HCT116 (cell line): ENCODE data around the gene CCDC38. TPM values are rescaled to one million over a fixed set of nuclear protein-coding genes. Genes with fewer than 3 reads are reported as not detected.

Experiments
- ATAC-seq: fragments of 200-7000 bp; cut with Tn5 transposase; 2 replicates; pipeline ENCODE4 v1.9.1; 2020; ENCODE audit warnings: mild to moderate bottlenecking, moderate library complexity
- BruUV-seq: library from RNA; stranded (reverse); fragments of 400-500 nt; replicated peaks from 2 replicates; lab custom pipeline; 2021; lab: Mats Ljungman, UMichigan
- CTCF ChIA-PET: fragments of 300-600 bp; sonication (Branson Sonifier 250); formaldehyde crosslinking; loops from one replicate; lab custom pipeline; 2021; ENCODE audit warnings: antibody characterized with exemption; lab: Charles Lee
- POLR2A ChIA-PET: fragments of 300-600, 350-600 bp; sonication (Branson Sonifier 250); formaldehyde crosslinking; loops from one replicate; lab custom pipeline; 2021; ENCODE audit warnings: antibody characterized with exemption; lab: Charles Lee
- RAD21 ChIA-PET, 2 experiments: fragments of 300-600 bp; sonication (Branson Sonifier 250); formaldehyde crosslinking; loops; one replicate each; lab custom pipeline; 2023; ENCODE audit warnings: low total read pairs in 2 of 2; ENCODE audit not compliant: uncharacterized antibody in 2 of 2, unreplicated experiment in 2 of 2, low non-redundant PET in 1 of 2; lab: Charles Lee
- DNase-seq: peaks from one replicate; pipeline ENCODE4 v3.0.0-alpha.2; 2010; ENCODE audit warnings: low read depth, low spot score
- H2AFZ ChIP-seq: fragments of 200-600 bp; shearing (Covaris generic), sonication (generic); 2 replicates; pipeline ENCODE4 v1.6.1; 2017; ENCODE audit warnings: low read depth, mixed run types, mixed read lengths, antibody characterized with exemption, low read length; ENCODE audit not compliant: poor library complexity, severe bottlenecking
- H3K27ac ChIP-seq: 2 replicates; pipeline ENCODE4 v1.5.1; 2012; ENCODE audit warnings: low read depth, low read length
- H3K27me3 ChIP-seq: fragments of 200-600 bp; sonication (generic); 2 replicates; pipeline ENCODE4 v1.6.1; 2016; ENCODE audit warnings: mixed run types, low read length, mixed read lengths; ENCODE audit not compliant: insufficient read depth
- H3K36me3 ChIP-seq, 2 experiments: fragments of 200-500 bp in 1 of 2; fragments of 200-600 bp in 1 of 2; sonication (Bioruptor generic) in 1 of 2; sonication (generic) in 1 of 2; 2 replicates each; pipeline versions ENCODE4 v1.5.1 to v1.6.1; 2014 to 2016; ENCODE audit warnings: low read length in 2 of 2, inconsistent platforms in 1 of 2, mixed read lengths in 1 of 2, mixed run types in 1 of 2; ENCODE audit not compliant: insufficient read depth in 2 of 2, control insufficient read depth in 1 of 2
- H3K4me1 ChIP-seq, 2 experiments: fragments of 200-600 bp in 1 of 2; sonication (generic) in 1 of 2; 2 replicates each; pipeline versions ENCODE4 v1.5.1 to v1.6.1; 2012 to 2017; ENCODE audit warnings: low read length in 2 of 2, inconsistent platforms in 1 of 2, mild to moderate bottlenecking in 1 of 2, mixed read lengths in 1 of 2, mixed run types in 1 of 2, moderate library complexity in 1 of 2; ENCODE audit not compliant: insufficient read depth in 2 of 2, control insufficient read depth in 1 of 2
- H3K4me2 ChIP-seq: fragments of 200-600 bp; sonication (generic); 2 replicates; pipeline ENCODE4 v1.6.1; 2017; ENCODE audit warnings: mixed run types, low read length, mixed read lengths
- H3K4me3 ChIP-seq, 2 experiments: fragments of 200-600 bp in 1 of 2; sonication (generic) in 1 of 2; replicated peaks in 1 of 2; 2 replicates each; pipeline ENCODE4 v1.5.1; 2011 to 2016; ENCODE audit warnings: low read length in 2 of 2, control low read depth in 1 of 2, low read depth in 1 of 2, mild to moderate bottlenecking in 1 of 2, mixed read lengths in 1 of 2, mixed run types in 1 of 2
- H3K79me2 ChIP-seq: fragments of 200-600 bp; sonication (generic); 2 replicates; pipeline ENCODE4 v1.6.1; 2017; ENCODE audit warnings: mild to moderate bottlenecking, mixed run types, low read length, moderate library complexity, mixed read lengths; ENCODE audit not compliant: insufficient read depth
- H3K9ac ChIP-seq: fragments of 200-600 bp; sonication (generic); 2 replicates; pipeline ENCODE4 v1.6.1; 2016; ENCODE audit warnings: low read length, mixed read lengths
- H3K9me2 ChIP-seq: fragments of 200-600 bp; sonication (generic), shearing (Covaris generic); 2 replicates; pipeline ENCODE4 v1.6.1; 2017; ENCODE audit warnings: mixed run types, mild to moderate bottlenecking, moderate library complexity; ENCODE audit not compliant: insufficient read depth
- H3K9me3 ChIP-seq, 2 experiments: fragments of 200-500 bp in 1 of 2; fragments of 200-600 bp in 1 of 2; sonication (Bioruptor generic) in 1 of 2; sonication (generic) in 1 of 2; 2 replicates each; pipeline ENCODE4 v1.6.1; 2014 to 2017; ENCODE audit warnings: low read length in 2 of 2, mixed read lengths in 2 of 2, inconsistent platforms in 1 of 2, low read depth in 1 of 2, mild to moderate bottlenecking in 1 of 2, mixed run types in 1 of 2, moderate library complexity in 1 of 2; ENCODE audit not compliant: control insufficient read depth in 1 of 2, insufficient read depth in 1 of 2
- H4K20me1 ChIP-seq: fragments of 200-600 bp; sonication (generic), shearing (Covaris generic); 2 replicates; pipeline ENCODE4 v1.6.1; 2017; ENCODE audit warnings: mixed run types, mild to moderate bottlenecking, moderate library complexity; ENCODE audit not compliant: insufficient read depth
- CBX3 ChIP-seq: IDR thresholded peaks from 2 replicates; pipeline ENCODE4 v1.6.1; 2012; ENCODE audit warnings: low read depth
- ELF1 ChIP-seq: IDR thresholded peaks from 2 replicates; pipeline ENCODE4 v1.6.1; 2012; ENCODE audit warnings: low read depth, borderline replicate concordance
- EZH2 ChIP-seq: fragments of 200-600 bp; sonication (generic); IDR thresholded peaks from 2 replicates; pipeline ENCODE4 v1.6.1; 2017; ENCODE audit warnings: antibody characterized with exemption, mixed run types
- EZH2phosphoT487 ChIP-seq: fragments of 200-600 bp; IDR thresholded peaks from 2 replicates; pipeline ENCODE4 v1.6.1; 2018; ENCODE audit warnings: antibody characterized with exemption, borderline replicate concordance
- JUND ChIP-seq: IDR thresholded peaks from 2 replicates; pipeline ENCODE4 v1.6.1; 2012
- POLR2A ChIP-seq: IDR thresholded peaks from 2 replicates; pipeline ENCODE4 v1.7.0; 2011; ENCODE audit warnings: borderline replicate concordance; ENCODE audit not compliant: insufficient read depth, insufficient read length; ENCODE audit errors: extremely low read depth
- POLR2AphosphoS5 ChIP-seq: IDR thresholded peaks from 2 replicates; pipeline ENCODE4 v1.6.1; 2011; ENCODE audit warnings: mild to moderate bottlenecking, low read depth, low read length, moderate library complexity
- RAD21 ChIP-seq: IDR thresholded peaks from 2 replicates; pipeline ENCODE4 v1.6.1; 2012; ENCODE audit warnings: low read depth, mild to moderate bottlenecking
- SP1 ChIP-seq: IDR thresholded peaks from 2 replicates; pipeline ENCODE4 v1.6.1; 2012; ENCODE audit warnings: low read depth
- TCF7L2 ChIP-seq: IDR thresholded peaks from 2 replicates; pipeline ENCODE4 v1.7.0; 2011; ENCODE audit warnings: borderline replicate concordance, inconsistent platforms; ENCODE audit not compliant: insufficient read depth, insufficient read length; ENCODE audit errors: extremely low read depth
- YY1 ChIP-seq: IDR thresholded peaks from 2 replicates; pipeline ENCODE4 v1.6.1; 2011; ENCODE audit warnings: low read length, low read depth, moderate library complexity, mild to moderate bottlenecking; ENCODE audit not compliant: insufficient replicate concordance; ENCODE audit errors: extremely low read depth
- ZBTB33 ChIP-seq: IDR thresholded peaks from 2 replicates; pipeline ENCODE4 v1.6.1; 2011; ENCODE audit warnings: mild to moderate bottlenecking, low read length, moderate library complexity; ENCODE audit not compliant: insufficient replicate concordance; ENCODE audit errors: extremely low read depth
- ZFX ChIP-seq: fragments of 450-650 bp; IDR thresholded peaks from 2 replicates; pipeline ENCODE4 v1.6.1; 2017
- ZNF274 ChIP-seq: fragments of 200-500 bp; sonication (Bioruptor generic); IDR thresholded peaks from 2 replicates; pipeline ENCODE4 v1.6.1; 2014; ENCODE audit warnings: mild to moderate bottlenecking, low read depth, low read length, inconsistent platforms
- intact Hi-C: fragments of 100-400 bp; cut with micrococcal nuclease; formaldehyde crosslinking; loops from 2 replicates; pipeline ENCODE4 v1.10.0; 2022
- total RNA-seq: library from RNA; stranded (reverse); gene quantifications from one replicate; pipeline ENCODE4 v1.2.1, GENCODE V29; 2021; ENCODE audit not compliant: unreplicated experiment
- TF ChIP-seq, protein P1 (sequence below): IDR thresholded peaks from 2 replicates; pipeline ENCODE4 v1.6.1; 2012
- TF ChIP-seq, protein P2 (sequence below): IDR thresholded peaks from 2 replicates; pipeline ENCODE4 v1.6.1; 2012

The CCDC38 gene
- total RNA-seq, 1 experiment from 2014 or later = 0.27 TPM

DNA sequence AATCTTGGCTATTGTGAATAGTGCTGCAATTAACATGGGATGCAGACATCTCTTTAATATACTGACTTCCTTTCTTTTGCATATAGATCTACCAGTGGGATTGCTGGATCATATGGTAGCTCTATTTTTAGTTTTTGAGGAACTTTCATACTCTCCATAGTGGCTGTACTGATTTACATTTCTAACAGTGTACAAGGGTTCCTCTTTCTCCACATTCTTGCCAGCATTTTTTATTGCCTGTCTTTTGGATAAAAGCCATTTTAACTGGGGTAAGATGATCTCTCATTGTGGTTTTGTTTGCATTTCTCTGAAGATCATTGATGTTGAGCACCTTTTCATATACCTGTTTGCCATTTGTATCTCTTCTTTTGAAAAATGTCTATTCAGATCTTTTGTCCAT is 9.1 kb upstream of the CCDC38 start:
- Histone ChIP-seq H3K4me3 (no peak overlapping the region), H4K20me1 (no peaks in the 10 kb centered on the region), H3K9me3 (no peaks in the 10 kb centered on the region), H2AFZ (no peak overlapping the region), H3K27me3 (no peaks in the 10 kb centered on the region), H3K9me2 (no peaks in the 10 kb centered on the region)
- intact Hi-C loops = no loop called here
- RAD21 ChIA-PET = no interaction called here
- POLR2A ChIA-PET = interaction anchor here (1.1 kb wide), 1 partner anchor 9 kb away, joined by 3 read pairs; the partner anchor contains the start of gene CCDC38
- TF ChIP-seq RAD21 (no peak), EZH2phosphoT487 (no peak), ZFX (no peak), EZH2 (no peak), ZBTB33 (no peak), TCF7L2 (no peak), YY1 (no peak), ELF1 (no peak), POLR2AphosphoS5 (no peak), ZNF274 (no peak), SP1 (no peak), CBX3 (no peak), POLR2A (no peak), JUND (no peak)
- TF ChIP-seq, protein P1, sequence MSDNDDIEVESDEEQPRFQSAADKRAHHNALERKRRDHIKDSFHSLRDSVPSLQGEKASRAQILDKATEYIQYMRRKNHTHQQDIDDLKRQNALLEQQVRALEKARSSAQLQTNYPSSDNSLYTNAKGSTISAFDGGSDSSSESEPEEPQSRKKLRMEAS = no peak
- TF ChIP-seq, protein P2, sequence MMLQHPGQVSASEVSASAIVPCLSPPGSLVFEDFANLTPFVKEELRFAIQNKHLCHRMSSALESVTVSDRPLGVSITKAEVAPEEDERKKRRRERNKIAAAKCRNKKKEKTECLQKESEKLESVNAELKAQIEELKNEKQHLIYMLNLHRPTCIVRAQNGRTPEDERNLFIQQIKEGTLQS = no peak
- TF ChIP-seq, all 23 proteins: peak for 0
- Histone ChIP-seq H3K4me2 (no peak overlapping the region), H3K4me1 (no peaks in the 10 kb centered on the region), H3K79me2 (no peaks in the 10 kb centered on the region), H3K9ac (no peak overlapping the region), H3K36me3 (no peaks in the 10 kb centered on the region), H3K27ac (no peak overlapping the region)
- ATAC-seq = no peak
- CTCF ChIA-PET = no interaction called here
- DNase-seq = no peak
- BruUV-seq = no TSS peak
